ENCODE data around the gene PRRT1. TPM values are rescaled to one million over a fixed set of nuclear protein-coding genes. Genes with fewer than 3 reads are reported as not detected.

The PRRT1 gene
- total RNA-seq, 1 experiment from 2014 or later: 1.9 TPM

- H3K27me3 Mint-ChIP-seq (ENCODE audit: low read depth): no peaks in the 10 kb centered on the region
- no peak overlapping the region for H4K91ac ChIP-seq (ENCODE audit: insufficient read length, low read depth, low read length)
- no peak overlapping the region for H3K23ac ChIP-seq (ENCODE audit: insufficient read length, low read depth, low read length)
- peaks cover 18% of the 10 kb centered on the region; the same call in 1 of the 2 replicates for H3K79me2 ChIP-seq (ENCODE audit: insufficient read depth, low read length)
- H3K27ac ChIP-seq (ENCODE audit: insufficient read length, low read depth, low read length): no peak overlapping the region
- H4K8ac ChIP-seq (replicated peaks; ENCODE audit: insufficient read length, low read depth, low read length): no peak overlapping the region
- H2AFZ ChIP-seq (ENCODE audit: low read length): no peak overlapping the region
- no peak overlapping the region for H3K14ac ChIP-seq (ENCODE audit: insufficient read depth, low read length)
- H3K4me3 Mint-ChIP-seq: peak overlapping the region; percentile 83 to 86
- H3K4me1 Mint-ChIP-seq: peaks cover 36 to 46% of the 10 kb centered on the region in 2 experiments
- H3K4ac ChIP-seq (ENCODE audit: low read depth, low read length): no peak overlapping the region
- no peak for TF ChIP-seq CTCF (conservative IDR thresholded peaks at IDR 0.05)
- no peak overlapping the region for H2BK20ac ChIP-seq (ENCODE audit: low read depth, low read length, poor library complexity, severe bottlenecking)
- H3K4me2 ChIP-seq (ENCODE audit: insufficient read depth, insufficient read length, low read length): peak overlapping the region; percentile 83
- H3K79me1 ChIP-seq (ENCODE audit: insufficient read depth, low read depth, low read length, poor library complexity, severe bottlenecking): no peaks in the 10 kb centered on the region
- no peak overlapping the region for H3K18ac ChIP-seq (ENCODE audit: insufficient read length, low read depth, low read length)
- H3K23me2 ChIP-seq (ENCODE audit: insufficient read length, low read depth, low read length, poor library complexity, severe bottlenecking): peaks cover 22% of the 10 kb centered on the region
- H2BK12ac ChIP-seq (ENCODE audit: insufficient read length, low read depth, low read length): no peak overlapping the region
- H3K27ac Mint-ChIP-seq: no peak overlapping the region; a peak in 1 of 7 replicates
- H4K20me1 ChIP-seq (ENCODE audit: control insufficient read depth, insufficient read depth, insufficient read length): no peaks in the 10 kb centered on the region
- no peak overlapping the region for H3K9ac ChIP-seq (ENCODE audit: extremely low read depth, insufficient read length, low read length)
- no peak overlapping the region for H3T11ph ChIP-seq (ENCODE audit: low read length)
- no peaks in the 10 kb centered on the region for H3K27me3 ChIP-seq (ENCODE audit: insufficient read depth, low read length)
- no peak overlapping the region for H3K56ac ChIP-seq (ENCODE audit: insufficient read length, low read depth, low read length)
- no peak overlapping the region for H2BK5ac ChIP-seq (ENCODE audit: insufficient read length, low read length)
- H4K5ac ChIP-seq (ENCODE audit: insufficient read length, low read depth, low read length): no peak overlapping the region
- H2BK120ac ChIP-seq (ENCODE audit: low read depth, low read length, poor library complexity, severe bottlenecking): no peak overlapping the region
- peaks cover 25 to 34% (median 34%) of the 10 kb centered on the region in 3 experiments; a peak in 6 of 7 replicates for H3K36me3 Mint-ChIP-seq (ENCODE audit: insufficient read depth in 1 of 3, low read depth in 3 of 3)
- no CpG with 5 or more reads among the region's 1 CpG for WGBS (ENCODE audit: extremely low coverage, insufficient read length, low lambda C conversion rate)
- peaks cover 7% of the 10 kb centered on the region for H3K4me1 ChIP-seq (ENCODE audit: insufficient read depth, low read length)
- H3K9me3 ChIP-seq (ENCODE audit: control insufficient read depth, low read depth, low read length): no peaks in the 10 kb centered on the region
- no peak overlapping the region for H2BK15ac ChIP-seq (ENCODE audit: low read depth, low read length)
- no peaks in the 10 kb centered on the region; a peak in 1 of 5 replicates for H3K9me3 Mint-ChIP-seq
- no peak overlapping the region for H2AK5ac ChIP-seq (ENCODE audit: insufficient read length, low read length)
- DNase-seq: no peak
These were observed 22.7 kb upstream of the PRRT1 start for GRCh38 chr6:32174416-32174815.

All from H9 (cell line).